Endothelial cell of umbilical vein (primary cell): ENCODE results near the gene LUC7L. TPM values are rescaled to one million over a fixed set of nuclear protein-coding genes. Genes with fewer than 3 reads are reported as not detected.

Experiments
- BruUV-seq: library from RNA; stranded (reverse); fragments of 400-500 nt; replicated peaks from 2 replicates; lab custom pipeline; 2021; lab: Mats Ljungman, UMichigan
- CTCF ChIA-PET: fragments of 300-600, 350-600 bp; sonication (Branson Sonifier 250); formaldehyde crosslinking; loops from one replicate; lab custom pipeline; 2021; ENCODE audit warnings: antibody characterized with exemption, inconsistent platforms; lab: Charles Lee
- POLR2A ChIA-PET: fragments of 300-600, 350-600 bp; sonication (Branson Sonifier 250); formaldehyde crosslinking; loops from one replicate; lab custom pipeline; 2021; ENCODE audit warnings: antibody characterized with exemption, inconsistent platforms; lab: Charles Lee
- DNase-seq: peaks from one replicate; pipeline ENCODE4 v3.0.0-alpha.2; 2011; ENCODE audit warnings: low read depth, low spot score
- FAIRE-seq: peaks from 2 replicates; lab custom pipeline; 2011; peaks lifted over from hg19 to GRCh38; lab: Jason Lieb, UNC
- H2AFZ ChIP-seq: 2 replicates; pipeline ENCODE4 v1.6.0; 2012; ENCODE audit warnings: low read depth, low read length, control low read depth, inconsistent platforms
- H3K27ac ChIP-seq: 2 replicates; pipeline ENCODE4 v1.5.1; 2011; ENCODE audit warnings: low read depth, mild to moderate bottlenecking, control low read depth, low read length, moderate library complexity; ENCODE audit not compliant: insufficient read depth
- H3K27me3 ChIP-seq, 2 experiments: 2 replicates each; pipeline versions ENCODE4 v1.6.0 to v1.6.1; 2011; ENCODE audit warnings: low read length in 2 of 2, mixed read lengths in 1 of 2; ENCODE audit not compliant: control insufficient read depth in 2 of 2, insufficient read depth in 2 of 2
- H3K36me3 ChIP-seq, 2 experiments: 2 replicates in 1 of 2; 3 replicates in 1 of 2; pipeline ENCODE4 v1.5.1; 2011; ENCODE audit warnings: low read length in 2 of 2, mild to moderate bottlenecking in 1 of 2, moderate library complexity in 1 of 2; ENCODE audit not compliant: control insufficient read depth in 2 of 2, insufficient read depth in 2 of 2; ENCODE audit errors: extremely low read depth in 1 of 2
- H3K4me1 ChIP-seq: 3 replicates; pipeline ENCODE4 v1.5.1; 2011; ENCODE audit warnings: mild to moderate bottlenecking, low read length; ENCODE audit not compliant: control insufficient read depth, insufficient read depth; ENCODE audit errors: extremely low read depth
- H3K4me2 ChIP-seq: 2 replicates; pipeline ENCODE4 v1.6.1; 2011; ENCODE audit warnings: low read length, control low read depth, mixed read lengths; ENCODE audit not compliant: insufficient read depth
- H3K4me3 ChIP-seq, 3 experiments: fragments of 200-600 bp in 1 of 3; sonication (generic), shearing (Covaris generic) in 1 of 3; replicated peaks in 1 of 3; 2 replicates each; pipeline ENCODE4 v1.5.1; 2011 to 2016; ENCODE audit warnings: control low read depth in 3 of 3, low read length in 3 of 3, mild to moderate bottlenecking in 2 of 3, inconsistent platforms in 1 of 3, low read depth in 1 of 3, moderate library complexity in 1 of 3; ENCODE audit not compliant: insufficient read depth in 1 of 3
- H3K79me2 ChIP-seq: 2 replicates; pipeline ENCODE4 v1.6.0; 2012; ENCODE audit warnings: low read length, inconsistent platforms; ENCODE audit not compliant: control insufficient read depth, insufficient read depth
- H3K9ac ChIP-seq: replicated peaks from 2 replicates; pipeline ENCODE3; 2011; ENCODE audit warnings: low read length, control low read depth; ENCODE audit not compliant: insufficient read depth; ENCODE audit errors: extremely low read depth
- H3K9me1 ChIP-seq: replicated peaks from 3 replicates; pipeline ENCODE4 v1.6.0; 2011; ENCODE audit warnings: mild to moderate bottlenecking, low read length; ENCODE audit not compliant: control insufficient read depth, insufficient read depth; ENCODE audit errors: extremely low read depth
- H3K9me3 ChIP-seq: replicated peaks from 2 replicates; pipeline ENCODE4 v1.5.1; 2012; ENCODE audit warnings: low read length, inconsistent platforms; ENCODE audit not compliant: control insufficient read depth, insufficient read depth
- H4K20me1 ChIP-seq: replicated peaks from 2 replicates; pipeline ENCODE3; 2011; ENCODE audit warnings: mild to moderate bottlenecking, low read length; ENCODE audit not compliant: control insufficient read depth, insufficient read depth; ENCODE audit errors: extremely low read depth
- EZH2 ChIP-seq: IDR thresholded peaks from 2 replicates; pipeline ENCODE4 v1.6.1; 2012; ENCODE audit warnings: borderline replicate concordance, low read depth, mild to moderate bottlenecking, moderate library complexity, low read length, inconsistent platforms; ENCODE audit not compliant: severe bottlenecking
- GATA2 ChIP-seq: IDR thresholded peaks from 2 replicates; pipeline ENCODE4 v1.7.0; 2011; ENCODE audit warnings: low read depth, mild to moderate bottlenecking, moderate library complexity, mixed read lengths, low read length; ENCODE audit not compliant: insufficient read length, insufficient read depth
- JUN ChIP-seq: IDR thresholded peaks from 2 replicates; pipeline ENCODE4 v1.6.1; 2011; ENCODE audit warnings: borderline replicate concordance, low read depth; ENCODE audit not compliant: insufficient read length, insufficient read depth
- MYC ChIP-seq: IDR thresholded peaks from one replicate; pipeline ENCODE4 v1.6.1; 2011; ENCODE audit warnings: mild to moderate bottlenecking, low read depth, low read length
- POLR2A ChIP-seq: IDR thresholded peaks from 2 replicates; pipeline ENCODE4 v1.6.1; 2012; ENCODE audit warnings: low read depth, mild to moderate bottlenecking, control low read depth, low read length
- POLR2AphosphoS5 ChIP-seq: IDR thresholded peaks from 2 replicates; pipeline ENCODE4 v1.6.1; 2012; ENCODE audit warnings: low read depth, mild to moderate bottlenecking, control low read depth, low read length, moderate library complexity; ENCODE audit not compliant: insufficient read depth
- dilution Hi-C: fragments of 300-500 bp; cut with MboI; formaldehyde crosslinking; loops from one replicate; pipeline ENCODE4 v1.15.0; 2019; ENCODE audit warnings: low sequenced_read_pairs; ENCODE audit not compliant: extremely low pct_ligation_motif_present
- intact Hi-C: fragments of 100-400 bp; cut with micrococcal nuclease; formaldehyde crosslinking; loops from one replicate; pipeline ENCODE4 v1.10.0; 2022
- polyA plus RNA-seq, 4 experiments: library from polyadenylated mRNA; depleted of rRNA in 3 of 4; stranded (reverse) in 3 of 4; unstranded in 1 of 4; fragments of >200 nt; gene quantifications; 2 replicates each; pipeline versions ENCODE4 v1.2.1 to v1.2.3, GENCODE V29; 2011 to 2012; ENCODE audit warnings: missing spikeins in 1 of 4
- total RNA-seq: library from RNA; stranded (reverse); gene quantifications from 2 replicates; pipeline ENCODE4 v1.2.3, GENCODE V29; 2021
- TF ChIP-seq, protein P1 (sequence below), 2 donors: IDR thresholded peaks; 1 replicate in 1 of 2; 2 replicates in 1 of 2; pipeline ENCODE4 v1.5.1; 2011; ENCODE audit warnings: low read length in 2 of 2, mild to moderate bottlenecking in 2 of 2, moderate library complexity in 2 of 2, control low read depth in 1 of 2, inconsistent platforms in 1 of 2, low read depth in 1 of 2; ENCODE audit not compliant: insufficient read depth in 1 of 2; ENCODE audit errors: extremely low read depth in 1 of 2

LUC7L gene
- total and polyA plus RNA-seq, 2 donors (not counting 3 experiments of a cell fraction or from before 2014, with no cell fraction given), result 75.4 to 94.7 TPM

DNA sequence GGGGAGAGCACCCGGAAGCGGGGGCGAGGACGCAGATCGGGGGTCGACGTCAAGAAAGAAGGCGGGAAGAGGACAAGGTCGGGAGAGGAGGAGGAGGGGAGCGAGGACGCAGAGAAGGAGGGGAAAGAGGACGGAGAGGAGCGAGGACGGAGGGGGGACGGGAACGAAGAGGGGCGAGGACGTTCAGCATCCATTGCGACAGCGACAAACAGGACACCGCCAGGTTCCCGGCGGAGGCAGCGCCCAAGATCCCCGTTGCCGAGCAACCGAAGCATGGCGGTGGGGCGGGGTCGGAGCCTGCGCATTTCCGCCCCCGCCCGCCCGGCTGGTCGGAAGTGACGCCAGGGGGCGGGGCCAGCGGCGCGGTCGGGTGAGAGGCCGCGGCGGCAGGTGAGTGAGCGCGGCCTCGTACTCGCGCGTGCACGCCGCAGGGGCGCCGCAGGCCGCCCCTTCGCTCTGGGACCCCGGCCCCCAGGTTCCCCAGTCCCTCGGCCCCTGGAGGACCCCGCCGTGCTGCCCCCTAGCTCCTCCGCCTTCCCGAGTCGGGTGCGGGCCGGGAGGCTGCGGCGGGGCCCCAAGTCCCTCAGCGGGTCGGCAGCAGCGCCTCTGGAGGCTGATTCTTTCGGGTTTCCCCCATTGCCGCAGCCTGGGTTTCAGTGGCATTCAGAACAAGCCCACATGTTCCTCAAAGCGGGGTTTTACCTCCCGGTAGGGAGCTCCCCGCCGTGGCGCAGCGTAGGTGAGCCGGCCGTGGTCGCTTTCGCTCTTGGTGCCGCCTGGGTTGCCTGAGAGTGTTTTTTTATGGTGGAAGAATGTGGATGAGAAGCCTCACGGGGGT lies 5.4 kb upstream of the LUC7L start, which contains the start of gene FAM234A:
FAM234A (plus strand) TSS at position 354 of the 838 bp plus-strand sequence. CDS start 19,593 bp downstream, outside the sequence.
- peaks cover 0 to 2% of the 10 kb centered on the region in 2 experiments for H3K36me3 ChIP-seq
- peak within 1 kb of the TSS; percentile 47 for H2AFZ ChIP-seq
- H3K27me3 ChIP-seq, result no peaks in the 10 kb centered on the region
- peak within 1 kb of the TSS; percentile 53 for H3K4me2 ChIP-seq
- FAIRE-seq (peak; percentile 85), DNase-seq (peak; percentile 88)
- no peaks in the 10 kb centered on the region for H3K4me1 ChIP-seq
- H4K20me1 ChIP-seq, result no peaks in the 10 kb centered on the region
- peak within 1 kb of the TSS; percentile 87 for H3K9ac ChIP-seq
- CTCF ChIA-PET, result interaction anchor here (0.8 to 2.1 kb wide), 3 partner anchors 9 to 127 kb away, joined by 4 to 10 read pairs (median 7); no protein-coding TSS in a partner anchor
- dilution Hi-C loops, result no loop called here
- POLR2A ChIA-PET, result interaction anchor here (0.6 kb wide), 1 partner anchor 92 kb away, joined by 4 read pairs; no protein-coding TSS in a partner anchor
- intact Hi-C loops, result no loop called here
- TF ChIP-seq JUN, result no peak
- TF ChIP-seq, protein P1, sequence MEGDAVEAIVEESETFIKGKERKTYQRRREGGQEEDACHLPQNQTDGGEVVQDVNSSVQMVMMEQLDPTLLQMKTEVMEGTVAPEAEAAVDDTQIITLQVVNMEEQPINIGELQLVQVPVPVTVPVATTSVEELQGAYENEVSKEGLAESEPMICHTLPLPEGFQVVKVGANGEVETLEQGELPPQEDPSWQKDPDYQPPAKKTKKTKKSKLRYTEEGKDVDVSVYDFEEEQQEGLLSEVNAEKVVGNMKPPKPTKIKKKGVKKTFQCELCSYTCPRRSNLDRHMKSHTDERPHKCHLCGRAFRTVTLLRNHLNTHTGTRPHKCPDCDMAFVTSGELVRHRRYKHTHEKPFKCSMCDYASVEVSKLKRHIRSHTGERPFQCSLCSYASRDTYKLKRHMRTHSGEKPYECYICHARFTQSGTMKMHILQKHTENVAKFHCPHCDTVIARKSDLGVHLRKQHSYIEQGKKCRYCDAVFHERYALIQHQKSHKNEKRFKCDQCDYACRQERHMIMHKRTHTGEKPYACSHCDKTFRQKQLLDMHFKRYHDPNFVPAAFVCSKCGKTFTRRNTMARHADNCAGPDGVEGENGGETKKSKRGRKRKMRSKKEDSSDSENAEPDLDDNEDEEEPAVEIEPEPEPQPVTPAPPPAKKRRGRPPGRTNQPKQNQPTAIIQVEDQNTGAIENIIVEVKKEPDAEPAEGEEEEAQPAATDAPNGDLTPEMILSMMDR (IDR thresholded peaks at IDR 0.05; ENCODE audit: extremely low read depth in 1 of 2, insufficient read depth in 1 of 2, low read depth in 1 of 2, low read length in 2 of 2), result peak; percentile 37 to 55
- no peak for TF ChIP-seq MYC
- no peak for TF ChIP-seq GATA2
- no peak for TF ChIP-seq EZH2
- TF ChIP-seq POLR2AphosphoS5, result peak; percentile 98
- TF ChIP-seq POLR2A, result peak; percentile 97
- no peaks in the 10 kb centered on the region for H3K79me2 ChIP-seq
- peak within 1 kb of the TSS; percentile 85 for H3K27ac ChIP-seq
- peak within 1 kb of the TSS; percentile 66 to 75 (median 69) for H3K4me3 ChIP-seq
- H3K9me1 ChIP-seq, result no peaks in the 10 kb centered on the region
- H3K9me3 ChIP-seq, result no peaks in the 10 kb centered on the region
- no TSS peak for BruUV-seq
